ENCODE measurements around the gene CTAGE1. TPM values are rescaled to one million over a fixed set of nuclear protein-coding genes. Genes with fewer than 3 reads are reported as not detected.
A peak's percentile ranks its signal among the peaks of the same experiment; 100 is the strongest.

Gene CTAGE1
- total and polyA plus RNA-seq, 2 donors (not counting 3 experiments of a cell fraction or from before 2014, with no cell fraction given): not detected

GRCh38 chr18:22367303-22367702 lies 50.4 kb downstream of the CTAGE1 start:
- TF ChIP-seq POLR2AphosphoS5 (IDR thresholded peaks at IDR 0.05; ENCODE audit: insufficient read depth, low read depth, low read length): no peak
- Histone ChIP-seq H3K4me1 (ENCODE audit: control insufficient read depth, extremely low read depth, insufficient read depth, low read length) (no peaks in the 10 kb centered on the region), H3K36me3 (ENCODE audit: control insufficient read depth in 2 of 2, extremely low read depth in 1 of 2, insufficient read depth in 2 of 2, low read length in 2 of 2) (no peaks in the 10 kb centered on the region), H2AFZ (ENCODE audit: low read depth, low read length) (no peak overlapping the region), H3K4me2 (ENCODE audit: insufficient read depth, low read length) (no peak overlapping the region), H3K9me3 (replicated peaks; ENCODE audit: control insufficient read depth, insufficient read depth, low read length) (no peaks in the 10 kb centered on the region), H3K9me1 (replicated peaks; ENCODE audit: control insufficient read depth, extremely low read depth, insufficient read depth, low read length) (no peaks in the 10 kb centered on the region), H3K27ac (ENCODE audit: insufficient read depth, low read depth, low read length) (no peak overlapping the region), H4K20me1 (replicated peaks; ENCODE audit: control insufficient read depth, extremely low read depth, insufficient read depth, low read length) (no peaks in the 10 kb centered on the region), H3K9ac (replicated peaks; ENCODE audit: extremely low read depth, insufficient read depth, low read length) (no peak overlapping the region), H3K79me2 (ENCODE audit: control insufficient read depth, insufficient read depth, low read length) (no peaks in the 10 kb centered on the region), H3K4me3 (replicated peaks in 1 of 3; ENCODE audit: insufficient read depth in 1 of 3, low read depth in 1 of 3, low read length in 3 of 3) (no peak overlapping the region), H3K27me3 (ENCODE audit: control insufficient read depth in 2 of 2, insufficient read depth in 2 of 2, low read length in 2 of 2) (no peaks in the 10 kb centered on the region)
- no TSS peak for BruUV-seq (replicated peaks)
- FAIRE-seq (no peak), DNase-seq (ENCODE audit: low read depth, low spot score) (no peak)
- CTCF ChIA-PET: interaction anchor here (1.1 kb wide), 1 partner anchor 196 kb away, joined by 3 read pairs; no protein-coding TSS in a partner anchor
- dilution Hi-C loops (cut with MboI; ENCODE audit: extremely low pct_ligation_motif_present, low sequenced_read_pairs): no loop called here
- intact Hi-C loops (cut with micrococcal nuclease): no loop called here
- POLR2A ChIA-PET: no interaction called here

- H3K9ac ChIP-seq (replicated peaks; ENCODE audit: extremely low read depth, insufficient read depth, low read length): no peak overlapping the region
- no peaks in the 10 kb centered on the region for H3K27me3 ChIP-seq (ENCODE audit: control insufficient read depth in 2 of 2, insufficient read depth in 2 of 2, low read length in 2 of 2)
- intact Hi-C loops (cut with micrococcal nuclease) (no loop called here), dilution Hi-C loops (cut with MboI; ENCODE audit: extremely low pct_ligation_motif_present, low sequenced_read_pairs) (no loop called here)
- H3K4me2 ChIP-seq (ENCODE audit: insufficient read depth, low read length): no peak overlapping the region
- H3K4me3 ChIP-seq (replicated peaks in 1 of 3; ENCODE audit: insufficient read depth in 1 of 3, low read depth in 1 of 3, low read length in 3 of 3): no peak overlapping the region
- H3K4me1 ChIP-seq (ENCODE audit: control insufficient read depth, extremely low read depth, insufficient read depth, low read length): no peaks in the 10 kb centered on the region
- CTCF ChIA-PET: interaction anchor here (1.0 to 1.7 kb wide), 9 partner anchors 11 to 199 kb away, joined by 3 to 7 read pairs (median 3); no protein-coding TSS in a partner anchor
- no TSS peak for BruUV-seq (replicated peaks)
- DNase-seq (ENCODE audit: low read depth, low spot score) (peak; percentile 46), FAIRE-seq (no peak)
- no peaks in the 10 kb centered on the region for H3K36me3 ChIP-seq (ENCODE audit: control insufficient read depth in 2 of 2, extremely low read depth in 1 of 2, insufficient read depth in 2 of 2, low read length in 2 of 2)
- H3K79me2 ChIP-seq (ENCODE audit: control insufficient read depth, insufficient read depth, low read length): no peaks in the 10 kb centered on the region
- no peaks in the 10 kb centered on the region for H3K9me3 ChIP-seq (replicated peaks; ENCODE audit: control insufficient read depth, insufficient read depth, low read length)
- H2AFZ ChIP-seq (ENCODE audit: low read depth, low read length): no peak overlapping the region
- TF ChIP-seq, protein P1, sequence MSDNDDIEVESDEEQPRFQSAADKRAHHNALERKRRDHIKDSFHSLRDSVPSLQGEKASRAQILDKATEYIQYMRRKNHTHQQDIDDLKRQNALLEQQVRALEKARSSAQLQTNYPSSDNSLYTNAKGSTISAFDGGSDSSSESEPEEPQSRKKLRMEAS (IDR thresholded peaks at IDR 0.05; ENCODE audit: insufficient read depth, insufficient read length): no peak
- TF ChIP-seq GATA2 (IDR thresholded peaks at IDR 0.05; ENCODE audit: insufficient read depth, insufficient read length, low read depth, low read length): no peak
- no peak for TF ChIP-seq JUN (IDR thresholded peaks at IDR 0.05; ENCODE audit: borderline replicate concordance, insufficient read depth, insufficient read length, low read depth)
- no peak for TF ChIP-seq POLR2AphosphoS5 (IDR thresholded peaks at IDR 0.05; ENCODE audit: insufficient read depth, low read depth, low read length)
- no peak for TF ChIP-seq MYC (IDR thresholded peaks at IDR 0.05; ENCODE audit: low read depth, low read length)
- TF ChIP-seq, protein P2, sequence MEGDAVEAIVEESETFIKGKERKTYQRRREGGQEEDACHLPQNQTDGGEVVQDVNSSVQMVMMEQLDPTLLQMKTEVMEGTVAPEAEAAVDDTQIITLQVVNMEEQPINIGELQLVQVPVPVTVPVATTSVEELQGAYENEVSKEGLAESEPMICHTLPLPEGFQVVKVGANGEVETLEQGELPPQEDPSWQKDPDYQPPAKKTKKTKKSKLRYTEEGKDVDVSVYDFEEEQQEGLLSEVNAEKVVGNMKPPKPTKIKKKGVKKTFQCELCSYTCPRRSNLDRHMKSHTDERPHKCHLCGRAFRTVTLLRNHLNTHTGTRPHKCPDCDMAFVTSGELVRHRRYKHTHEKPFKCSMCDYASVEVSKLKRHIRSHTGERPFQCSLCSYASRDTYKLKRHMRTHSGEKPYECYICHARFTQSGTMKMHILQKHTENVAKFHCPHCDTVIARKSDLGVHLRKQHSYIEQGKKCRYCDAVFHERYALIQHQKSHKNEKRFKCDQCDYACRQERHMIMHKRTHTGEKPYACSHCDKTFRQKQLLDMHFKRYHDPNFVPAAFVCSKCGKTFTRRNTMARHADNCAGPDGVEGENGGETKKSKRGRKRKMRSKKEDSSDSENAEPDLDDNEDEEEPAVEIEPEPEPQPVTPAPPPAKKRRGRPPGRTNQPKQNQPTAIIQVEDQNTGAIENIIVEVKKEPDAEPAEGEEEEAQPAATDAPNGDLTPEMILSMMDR (IDR thresholded peaks at IDR 0.05; ENCODE audit: extremely low read depth in 1 of 2, insufficient read depth in 1 of 2, low read depth in 1 of 2, low read length in 2 of 2): no peak
- TF ChIP-seq POLR2A (IDR thresholded peaks at IDR 0.05; ENCODE audit: low read depth, low read length): no peak
- TF ChIP-seq EZH2 (IDR thresholded peaks at IDR 0.05; ENCODE audit: borderline replicate concordance, low read depth, low read length, severe bottlenecking): no peak
- no peak for TF ChIP-seq FOS (IDR thresholded peaks at IDR 0.05; ENCODE audit: borderline replicate concordance, insufficient read depth, low read length)
- H3K27ac ChIP-seq (ENCODE audit: insufficient read depth, low read depth, low read length): no peak overlapping the region
- POLR2A ChIA-PET: no interaction called here
- no peaks in the 10 kb centered on the region for H4K20me1 ChIP-seq (replicated peaks; ENCODE audit: control insufficient read depth, extremely low read depth, insufficient read depth, low read length)
- H3K9me1 ChIP-seq (replicated peaks; ENCODE audit: control insufficient read depth, extremely low read depth, insufficient read depth, low read length): no peaks in the 10 kb centered on the region
These were observed 53.8 kb downstream of the CTAGE1 start for GRCh38 chr18:22363867-22364463.

All from endothelial cell of umbilical vein (primary cell).